Stimulated activated CD4-positive, alpha-beta T cell treated with anti-CD3 and anti-CD28 coated beads, TNF-alpha, amount 100 ng/mL, for 4 hours (primary cell): ENCODE data around the gene GNAT1.

Experiments
- DNase-seq, 3 experiments: peaks; one replicate each; pipeline ENCODE4 v3.0.0-alpha.2; 2020; ENCODE audit warnings: low read depth in 3 of 3

GNAT1 gene

DNA sequence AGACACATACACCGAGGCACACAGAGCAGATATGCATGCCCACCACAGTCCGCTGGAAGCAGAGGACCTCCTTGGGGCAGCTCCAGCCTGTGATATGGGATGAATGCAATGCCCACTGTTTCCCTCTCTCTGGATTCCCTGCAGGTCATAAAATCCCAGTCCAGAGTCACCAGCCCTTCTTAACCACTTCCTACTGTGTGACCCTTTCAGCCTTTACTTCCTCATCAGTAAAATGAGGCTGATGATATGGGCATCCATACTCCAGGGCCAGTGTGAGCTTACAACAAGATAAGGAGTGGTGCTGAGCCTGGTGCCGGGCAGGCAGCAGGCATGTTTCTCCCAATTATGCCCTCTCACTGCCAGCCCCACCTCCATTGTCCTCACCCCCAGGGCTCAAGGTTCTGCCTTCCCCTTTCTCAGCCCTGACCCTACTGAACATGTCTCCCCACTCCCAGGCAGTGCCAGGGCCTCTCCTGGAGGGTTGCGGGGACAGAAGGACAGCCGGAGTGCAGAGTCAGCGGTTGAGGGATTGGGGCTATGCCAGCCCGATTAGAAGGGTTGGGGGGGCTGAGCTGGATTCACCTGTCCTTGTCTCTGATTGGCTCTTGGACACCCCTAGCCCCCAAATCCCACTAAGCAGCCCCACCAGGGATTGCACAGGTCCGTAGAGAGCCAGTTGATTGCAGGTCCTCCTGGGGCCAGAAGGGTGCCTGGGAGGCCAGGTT, at the start of gene GNAT1:
GNAT1 (plus strand) TSS at position 675 of the 725 bp plus-strand sequence. CDS start 116 bp downstream, outside the sequence.
- DNase-seq, result no peak

DNA sequence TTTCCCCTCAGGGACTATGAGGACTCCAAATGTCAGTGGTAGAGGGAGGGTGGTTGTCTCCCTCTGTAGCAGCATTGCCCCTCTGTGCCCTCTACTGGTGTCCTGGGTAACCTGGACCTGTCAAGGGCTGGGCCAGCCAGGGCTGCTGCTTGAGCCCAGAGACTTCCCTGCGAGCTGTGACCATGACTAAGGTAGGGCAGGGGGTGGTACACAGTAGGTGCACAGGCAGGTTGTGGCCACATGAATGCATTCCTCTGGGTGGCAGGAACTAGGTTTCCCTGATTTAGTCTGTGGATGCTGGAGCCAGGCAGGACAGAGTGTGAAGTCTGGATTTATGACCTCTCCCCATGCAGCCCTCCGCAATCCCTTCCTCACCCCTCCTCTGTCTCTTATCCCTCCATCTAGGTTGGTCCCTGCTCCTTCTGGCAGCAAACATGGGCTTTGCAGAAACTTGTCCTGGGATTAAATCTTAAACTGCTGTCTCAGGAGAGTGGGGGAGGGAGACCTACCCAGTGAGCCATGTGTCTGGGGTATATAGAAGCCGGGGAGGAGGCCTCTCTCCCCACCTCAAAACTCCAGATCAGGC, 45.0 kb upstream of the GNAT1 start:
- DNase-seq, result no peak

DNA sequence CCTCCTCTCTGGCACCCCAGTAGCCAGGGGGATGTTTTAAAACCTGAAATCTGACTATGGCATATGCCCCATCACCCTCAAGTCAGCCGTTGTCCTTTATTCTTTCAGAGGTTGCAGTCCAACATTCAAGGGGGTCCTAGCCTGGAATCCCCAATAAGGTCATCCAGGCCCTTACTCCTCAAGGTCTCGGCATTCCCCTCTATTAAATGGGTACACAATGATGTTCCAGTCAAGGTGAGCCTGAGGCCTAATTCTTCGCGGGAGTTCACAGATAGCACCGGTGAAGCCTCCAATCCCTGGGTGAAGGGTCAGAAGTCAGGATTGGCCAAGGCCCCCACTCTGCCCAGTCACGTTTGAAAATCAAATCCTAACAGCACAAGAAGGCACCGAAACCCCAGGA, 44.4 kb upstream of the GNAT1 start:
- DNase-seq, result no peak

DNA sequence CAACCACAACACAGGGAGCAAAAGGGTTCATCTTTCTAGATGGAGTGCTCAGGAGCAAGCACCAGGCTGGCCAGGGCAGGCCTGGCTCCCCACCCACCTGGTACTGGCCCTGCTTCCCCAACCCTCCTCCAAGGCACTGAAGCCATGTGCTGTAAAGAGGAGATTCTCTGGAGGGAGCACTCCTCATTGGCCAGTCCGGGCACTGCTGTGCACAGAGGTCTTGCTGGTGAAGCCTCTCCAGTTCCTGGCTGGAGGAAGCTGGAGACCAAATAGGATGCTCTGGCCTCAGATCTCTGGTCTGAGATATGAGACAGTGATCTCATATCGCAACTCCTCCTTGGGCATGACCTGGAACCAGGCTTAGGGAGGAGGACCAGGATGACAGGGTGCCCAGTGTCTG, 44.0 kb upstream of the GNAT1 start:
- DNase-seq, result no peak

DNA sequence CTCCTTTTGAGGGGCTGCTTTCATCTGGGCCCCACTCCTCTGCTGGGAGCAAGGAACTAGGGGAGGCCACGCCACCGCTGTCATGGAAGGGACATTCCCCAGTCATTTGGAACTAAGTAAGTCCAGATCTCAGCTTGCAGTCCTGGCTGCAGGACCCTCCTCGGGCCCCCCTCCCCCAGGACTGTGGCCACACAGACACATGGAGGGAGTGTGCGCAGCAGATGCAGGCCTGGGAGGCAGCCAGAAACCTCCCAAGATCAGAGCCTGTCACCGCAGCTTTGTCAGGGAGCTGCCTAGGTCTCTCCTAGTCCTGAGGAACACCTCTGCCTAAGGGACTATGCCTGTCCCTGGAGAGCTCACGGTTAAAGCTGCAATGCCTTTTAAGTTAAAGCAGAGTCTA, 43.5 kb upstream of the GNAT1 start:
- DNase-seq, result no peak

DNA sequence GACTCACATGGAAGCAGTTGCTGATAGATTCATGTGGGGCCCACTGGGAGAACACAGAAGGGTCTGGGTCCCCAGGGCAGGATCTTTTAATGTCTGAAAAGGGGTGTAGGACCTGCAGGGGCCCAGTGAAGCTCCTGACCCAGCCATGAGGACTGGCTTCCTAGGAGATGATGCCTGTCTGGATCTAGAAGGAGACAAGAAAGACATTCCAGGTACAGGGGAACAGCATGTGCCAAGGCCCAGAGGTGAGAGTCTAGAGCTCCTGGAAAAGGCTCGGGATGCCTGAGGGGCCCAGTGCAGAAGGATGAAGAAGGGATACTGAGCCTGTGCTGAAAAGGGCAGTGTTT, 41.0 kb upstream of the GNAT1 start:
- no peak for DNase-seq

DNA sequence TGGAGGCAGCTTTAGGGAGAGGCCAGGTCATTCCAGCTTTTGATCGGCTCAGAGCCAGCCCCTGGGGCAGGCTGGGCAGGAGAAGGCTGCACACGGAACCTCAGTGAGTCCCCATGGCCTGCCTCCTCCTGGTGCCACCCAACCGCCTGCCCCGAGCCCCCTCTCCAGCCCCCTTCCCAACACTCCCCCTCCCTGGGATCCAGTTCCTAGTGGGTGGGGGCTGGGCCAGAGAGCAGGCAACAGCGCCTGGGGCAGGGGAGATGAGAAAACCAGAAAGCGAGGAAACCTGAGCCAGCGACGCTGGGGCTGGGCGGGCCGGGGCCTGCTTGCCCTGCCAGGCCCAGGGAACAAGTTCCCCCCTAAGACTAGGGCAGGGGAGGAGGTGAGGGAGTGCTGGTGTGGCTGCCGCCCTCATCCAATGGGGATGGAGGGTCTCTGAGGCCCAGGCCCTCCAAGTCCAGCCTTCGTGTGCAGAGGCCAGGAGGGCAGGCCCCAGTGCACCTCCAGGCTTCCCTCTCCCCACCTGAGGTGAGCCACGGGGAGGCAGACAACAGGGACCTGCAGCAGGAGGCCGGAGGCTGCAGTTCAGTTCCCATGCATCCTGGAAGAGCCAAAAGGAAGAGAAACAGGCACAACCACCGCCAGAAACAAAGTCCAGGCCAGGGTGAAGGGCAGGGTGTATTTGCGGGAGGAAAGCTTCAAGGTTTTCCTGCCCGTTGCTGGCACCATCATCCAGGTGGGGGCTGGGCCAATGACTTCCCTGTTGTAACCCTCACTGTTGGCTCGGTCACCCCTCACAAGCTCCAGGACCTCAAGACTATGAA, 40.3 kb upstream of the GNAT1 start:
- no peak for DNase-seq

DNA sequence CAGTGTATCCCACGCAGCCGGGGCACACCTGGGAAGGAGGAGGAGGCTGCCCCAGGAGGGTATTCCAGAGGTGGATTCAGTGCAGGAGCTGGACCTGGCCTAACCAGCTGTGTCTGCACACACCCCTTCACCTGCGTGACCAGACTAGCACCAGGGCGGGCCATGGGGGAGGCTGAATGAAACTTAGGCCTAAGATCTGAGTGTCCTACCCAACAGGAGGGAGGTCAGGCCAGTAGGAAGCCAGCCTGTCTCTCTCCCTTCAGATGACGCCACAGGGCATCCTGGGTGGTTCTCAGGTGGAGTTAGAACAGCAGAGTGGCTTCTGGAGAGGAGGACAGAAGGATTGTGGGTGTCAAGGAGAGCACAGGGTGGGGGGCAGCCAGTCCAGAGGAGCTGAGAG, 39.7 kb upstream of the GNAT1 start:
- DNase-seq, result no peak

DNA sequence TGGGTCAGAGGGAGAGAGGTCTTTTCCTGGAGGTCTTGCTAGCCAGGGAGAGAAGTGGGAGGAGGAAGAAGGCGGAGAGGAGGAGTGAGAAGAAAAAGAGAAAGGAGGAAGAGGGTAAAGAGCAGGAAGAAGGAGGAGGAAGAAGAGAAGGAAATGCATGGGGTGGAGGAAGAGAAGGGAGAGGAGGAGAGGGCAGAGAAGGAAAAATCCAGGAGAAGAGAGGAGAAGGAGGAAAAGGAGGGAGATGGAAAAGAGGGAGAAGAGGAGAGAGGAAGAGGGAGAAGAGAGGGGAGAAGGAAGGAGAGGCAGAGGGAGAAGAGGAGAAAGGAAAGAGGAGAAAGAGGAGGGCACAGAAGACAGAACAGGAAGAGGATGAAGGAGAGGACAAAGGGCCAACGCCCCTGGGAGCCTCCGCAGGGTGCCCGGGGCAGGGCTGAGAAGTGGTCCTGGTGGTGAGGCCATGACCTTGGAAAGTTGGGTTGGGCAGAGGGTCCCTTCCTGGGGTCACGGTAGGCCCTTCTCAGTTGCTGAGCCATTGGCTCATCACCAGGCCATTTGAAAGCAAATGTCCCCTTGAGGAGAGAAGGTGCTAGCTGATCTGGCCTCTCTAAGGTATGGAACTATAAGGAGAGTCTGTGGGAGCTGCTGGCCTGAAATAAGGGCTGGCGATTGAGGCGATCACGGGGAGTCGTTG, 37.5 kb upstream of the GNAT1 start:
- DNase-seq, result no peak

DNA sequence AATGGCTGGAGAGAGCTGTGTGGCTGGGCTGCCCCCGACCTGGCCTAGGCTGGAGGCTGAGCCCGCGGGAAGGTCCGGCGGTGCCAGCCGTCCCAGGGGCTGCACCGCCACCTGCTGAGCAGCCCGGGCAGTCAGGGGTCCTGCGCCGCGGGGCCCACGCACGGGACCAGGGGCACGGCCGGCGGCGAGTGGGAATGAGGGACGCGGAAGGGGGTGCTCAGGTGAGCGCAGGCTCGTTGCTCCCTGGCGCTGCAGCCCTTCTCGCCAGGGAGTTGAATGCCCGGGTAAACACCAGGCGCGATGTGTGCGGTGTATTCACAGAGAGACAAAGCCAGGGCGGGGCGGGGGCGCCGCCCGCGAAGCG, 37.0 kb upstream of the GNAT1 start:
- no peak for DNase-seq

DNA sequence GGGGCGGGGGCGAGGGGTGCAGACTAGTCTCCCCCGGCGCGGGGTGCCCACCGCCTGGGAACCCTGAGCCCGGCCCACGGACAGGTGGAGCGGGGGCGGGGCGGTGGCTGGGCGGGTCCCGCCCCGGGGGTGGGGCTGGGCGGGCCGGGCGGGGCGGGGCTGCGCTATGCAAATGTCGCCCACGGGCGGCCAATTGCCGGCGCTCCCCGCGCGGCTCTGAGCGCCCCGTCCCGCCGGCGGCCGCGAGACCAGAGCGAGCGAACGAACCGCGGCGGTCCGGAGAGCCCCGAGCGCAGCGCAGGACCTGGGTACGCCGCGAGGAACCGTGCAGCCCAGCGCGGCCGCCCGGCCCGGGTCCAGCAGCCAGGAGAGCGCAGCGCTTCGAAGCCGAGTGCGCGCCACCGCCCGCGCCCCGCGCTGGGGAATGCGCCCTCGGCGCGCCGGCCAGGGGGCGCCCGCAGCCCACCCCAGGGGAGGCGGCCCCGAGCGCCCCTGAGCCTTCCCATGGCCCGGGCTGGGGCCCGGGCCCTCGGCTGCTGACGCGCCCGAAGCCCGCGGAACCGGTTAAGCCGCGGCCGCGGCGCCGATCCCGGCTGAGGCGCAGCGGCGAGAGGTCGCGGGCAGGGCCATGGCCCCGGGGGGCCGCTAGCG, 36.4 kb upstream of the GNAT1 start, which contains the start of gene SEMA3F:
SEMA3F (plus strand) TSS at position 485 of the 651 bp plus-strand sequence. CDS start 4,299 bp downstream, outside the sequence.
- peak; percentile 50 to 54 (median 52) for DNase-seq

DNA sequence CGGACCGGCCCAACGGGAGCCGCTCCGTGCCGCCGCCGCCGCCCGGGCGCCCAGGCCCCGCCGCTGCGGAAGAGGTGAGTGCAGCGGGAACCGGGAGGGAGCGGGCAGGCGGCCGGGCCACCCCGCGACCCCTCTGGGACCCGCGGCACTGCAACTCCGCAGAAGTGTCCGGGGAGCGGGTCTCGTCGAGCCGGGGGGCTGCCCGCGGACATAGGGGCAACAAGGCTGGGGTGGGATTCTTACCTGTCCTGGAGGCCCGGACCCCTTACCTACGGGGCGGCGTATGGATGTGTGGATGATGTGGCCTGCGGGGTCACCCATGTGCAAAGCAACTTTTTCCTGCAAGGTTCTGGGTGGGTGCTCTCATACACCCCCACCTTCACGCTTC, 35.9 kb upstream of the GNAT1 start:
- DNase-seq, result no peak

DNA sequence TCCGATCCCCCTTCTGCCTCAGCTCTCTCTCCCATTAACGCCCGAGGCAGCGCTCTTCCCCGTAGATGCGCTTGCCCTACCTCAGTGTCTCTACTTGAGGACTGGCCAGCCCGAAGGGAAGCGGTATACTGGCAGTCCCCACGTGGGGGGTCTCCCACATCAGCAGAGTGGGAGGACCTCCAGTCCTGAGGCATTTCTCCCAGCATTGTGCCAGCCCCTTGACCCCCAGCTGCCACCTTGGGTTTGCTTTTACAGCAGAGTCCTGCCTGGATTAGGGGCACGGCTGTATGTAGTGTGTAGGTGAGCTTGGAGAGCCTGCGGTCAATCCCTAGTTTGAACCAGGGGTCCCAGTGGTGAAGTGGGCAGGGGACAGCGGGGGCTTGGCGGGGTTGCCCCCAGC, 35.5 kb upstream of the GNAT1 start:
- no peak for DNase-seq

DNA sequence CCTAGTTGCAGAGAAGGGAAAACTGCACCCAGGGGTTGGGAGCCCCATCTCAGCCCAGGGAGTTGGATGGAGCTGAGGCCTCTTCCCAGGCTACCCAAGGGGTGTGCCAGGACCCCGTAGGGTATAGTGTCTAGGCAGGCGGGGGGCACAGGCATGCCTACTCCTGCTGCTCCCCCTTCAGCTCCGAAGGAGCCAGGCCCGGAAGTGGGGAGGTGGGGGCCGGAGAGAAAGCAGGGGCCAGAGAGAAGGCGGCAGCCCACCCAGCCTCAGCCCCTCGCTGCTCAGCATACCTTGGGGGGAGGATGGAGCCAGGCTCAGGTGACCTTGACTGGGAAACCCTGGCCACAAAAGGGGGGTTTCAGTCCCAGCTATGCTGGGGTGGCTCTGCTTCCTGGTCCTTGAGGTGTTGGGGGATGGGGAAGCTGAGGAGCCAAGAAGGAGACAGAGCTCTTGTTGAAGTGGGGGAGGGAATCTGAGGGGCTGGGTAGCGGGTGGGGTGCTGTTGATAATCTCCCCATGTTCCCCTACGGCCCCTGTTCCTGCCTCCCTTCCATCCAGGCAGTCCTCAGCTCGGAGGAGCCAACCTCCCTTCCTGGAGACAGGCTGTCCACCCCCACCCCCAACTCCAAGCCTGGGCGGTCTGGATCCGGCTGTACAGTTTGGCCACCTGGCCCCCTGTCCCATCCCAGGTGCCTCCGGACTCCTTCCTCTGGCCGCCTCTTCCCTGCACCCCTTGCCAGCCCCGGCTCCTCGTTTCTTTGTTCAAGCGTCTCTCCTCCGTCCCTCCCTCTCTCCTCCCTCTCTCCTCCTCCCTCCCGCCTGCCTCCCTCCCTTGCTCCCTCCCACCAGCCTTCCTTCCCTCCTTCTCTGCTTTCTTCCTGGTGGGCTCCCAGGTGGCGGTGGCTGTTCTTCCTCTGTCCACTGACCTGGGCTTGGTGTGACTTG, 34.6 kb upstream of the GNAT1 start:
- no peak for DNase-seq

DNA sequence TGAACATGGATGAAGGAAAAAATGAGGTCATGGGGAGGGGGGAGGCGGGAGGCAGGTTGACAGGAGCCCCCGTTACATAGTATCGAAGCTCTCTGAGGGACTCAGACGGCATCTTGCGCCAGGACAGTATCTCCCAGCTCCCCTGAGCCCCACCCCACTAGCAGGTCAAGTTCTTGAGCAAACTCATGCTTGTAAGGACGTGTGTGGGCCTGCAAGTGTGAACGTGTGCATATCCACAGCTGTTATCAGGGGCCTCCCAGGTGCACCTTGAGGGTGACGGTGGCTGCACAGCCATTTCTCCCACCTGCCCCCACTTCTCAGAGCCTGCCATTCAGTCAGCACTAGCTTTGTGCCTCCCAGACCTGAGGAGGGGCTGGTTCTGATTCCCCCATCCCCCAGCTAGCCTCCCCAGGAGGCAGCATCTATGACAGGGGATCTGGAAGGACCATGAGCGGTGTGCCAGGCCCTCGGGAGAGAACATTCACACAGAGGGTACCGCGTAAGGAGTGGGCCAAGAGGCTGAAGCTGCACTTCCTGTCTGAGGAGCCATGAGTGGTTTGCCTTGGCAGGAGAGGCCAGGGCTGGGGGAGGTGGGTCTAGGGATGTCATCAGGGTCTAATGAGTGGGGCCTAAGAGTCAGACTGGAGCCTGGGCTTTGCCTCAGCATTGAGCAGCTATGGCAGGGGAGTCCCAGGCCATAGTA, 33.4 kb upstream of the GNAT1 start:
- DNase-seq, result no peak

DNA sequence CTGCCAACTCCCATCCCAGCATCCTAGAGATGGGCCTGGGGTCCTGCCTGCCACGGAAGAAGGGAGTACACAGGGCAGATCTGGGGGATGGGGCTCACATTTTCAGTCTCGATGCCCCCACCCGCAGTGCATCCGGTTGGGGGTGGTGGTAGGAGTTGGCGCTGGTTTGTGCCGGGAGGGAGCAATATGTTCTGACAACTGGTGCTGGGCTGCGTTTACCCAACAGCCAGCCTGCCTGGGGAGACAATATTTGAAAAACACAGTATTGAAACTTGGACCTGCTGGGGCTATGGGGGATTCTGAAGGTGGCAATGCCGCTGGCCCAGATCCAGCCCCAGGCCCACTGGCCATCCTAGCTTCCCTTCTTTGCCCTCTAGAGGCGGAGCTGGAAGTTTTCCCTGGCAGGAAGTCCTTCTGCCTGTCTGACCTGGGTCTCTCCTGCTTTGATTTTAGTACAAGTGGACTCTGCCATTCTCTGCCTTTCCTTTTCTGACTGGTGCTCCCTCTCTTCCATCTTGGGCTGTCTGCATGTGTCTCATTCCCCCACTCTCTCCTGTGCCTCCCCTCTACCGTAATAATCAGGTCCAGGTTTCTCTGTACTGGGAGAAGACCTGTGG, 32.8 kb upstream of the GNAT1 start:
- DNase-seq, result no peak

DNA sequence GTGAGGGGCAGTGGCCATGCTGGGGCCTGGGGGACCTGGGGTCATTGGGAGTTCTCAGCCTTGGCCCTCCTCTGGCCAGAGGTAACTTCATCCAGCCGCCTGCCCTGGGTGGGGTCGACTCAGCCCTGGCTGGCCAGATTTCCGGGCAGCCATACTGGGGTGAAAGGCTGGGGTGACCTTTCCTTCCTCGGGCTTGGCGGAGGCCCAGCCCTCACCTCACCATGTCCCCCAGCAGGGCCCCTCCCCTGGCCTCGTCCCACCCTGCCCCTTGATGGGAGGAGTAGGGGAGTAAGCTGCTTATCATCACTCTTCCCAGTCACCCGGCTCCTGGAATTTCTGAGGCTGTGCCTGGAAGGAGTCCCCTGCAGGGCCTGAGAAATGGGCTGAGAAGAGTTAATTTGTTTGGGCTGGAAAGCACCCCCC, 30.8 kb upstream of the GNAT1 start:
- DNase-seq, result no peak

DNA sequence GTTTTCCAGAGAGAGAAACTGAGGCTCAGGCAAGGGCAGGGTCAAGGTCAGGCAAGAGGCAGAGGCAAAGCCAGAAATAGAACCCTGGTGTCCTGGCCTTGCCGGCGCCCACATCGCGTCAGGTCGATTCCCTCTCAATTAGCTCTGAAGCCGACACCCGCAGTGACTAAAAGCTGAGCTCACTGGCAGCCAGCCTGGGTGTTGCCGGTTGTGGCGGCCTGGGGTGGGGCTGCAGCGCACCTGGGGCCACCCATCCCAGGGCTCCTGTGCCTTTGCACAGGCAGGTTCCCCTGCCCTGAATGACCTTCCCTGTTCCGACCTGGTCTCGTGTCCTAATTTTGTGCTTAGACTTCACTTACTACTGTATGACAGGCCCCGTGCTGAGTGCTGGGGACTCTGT, 30.1 kb upstream of the GNAT1 start:
- DNase-seq, result no peak

DNA sequence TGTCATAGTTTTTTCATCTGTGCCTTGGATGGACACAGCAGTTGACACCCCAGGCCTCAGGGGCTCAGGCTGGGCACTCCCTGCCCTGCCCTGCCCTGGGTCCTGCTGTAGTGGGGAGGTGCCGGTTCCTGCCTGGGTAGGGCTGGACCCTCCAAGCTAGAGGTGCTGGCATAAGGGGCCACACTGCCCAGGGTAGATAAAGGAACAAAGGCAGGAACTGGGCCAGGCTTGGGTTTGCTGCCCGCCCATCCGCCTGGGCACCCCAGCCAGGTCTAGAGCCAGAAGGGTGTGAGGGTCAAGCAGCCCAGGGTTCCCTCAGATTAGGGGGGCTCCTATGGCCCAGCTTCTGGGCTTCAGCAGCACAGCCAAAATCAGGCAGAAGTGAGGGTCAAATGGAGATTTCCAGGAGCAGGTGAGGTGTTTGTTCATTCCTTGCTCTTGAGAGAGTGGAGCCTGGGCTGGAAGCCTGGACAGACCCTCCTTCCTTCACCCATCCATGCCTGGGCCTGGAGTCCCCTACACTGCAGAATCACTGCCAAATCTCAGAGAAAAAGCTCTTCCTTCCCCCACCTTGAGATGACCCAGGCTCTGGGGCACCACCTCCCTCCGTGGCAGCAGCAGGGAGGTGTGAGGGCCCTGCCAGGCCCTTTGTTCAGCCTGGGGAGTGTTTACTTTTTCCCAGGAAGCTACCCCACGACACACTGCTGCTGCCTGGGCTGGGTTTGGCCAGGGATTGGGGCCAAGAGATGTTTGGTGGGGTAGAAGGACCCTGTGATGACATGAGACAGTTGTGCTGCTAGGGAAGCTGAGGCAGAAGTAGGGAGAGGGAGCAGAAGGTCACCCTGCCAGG, 29.2 kb upstream of the GNAT1 start:
- DNase-seq, result no peak
